DMS 273 (cell line): ENCODE measurements around the gene TBC1D22A.
"Not testable (repeated sequence)": the region's sequence is repeated elsewhere in the genome, so short reads cannot be mapped to it uniquely, and the experiment has no call there.

Source experiments
- DNase-seq: peaks from one replicate; lab custom pipeline; 2025; ENCODE audit not compliant: unreplicated experiment; lab: John Stamatoyannopoulos, UW

Gene TBC1D22A

DNA sequence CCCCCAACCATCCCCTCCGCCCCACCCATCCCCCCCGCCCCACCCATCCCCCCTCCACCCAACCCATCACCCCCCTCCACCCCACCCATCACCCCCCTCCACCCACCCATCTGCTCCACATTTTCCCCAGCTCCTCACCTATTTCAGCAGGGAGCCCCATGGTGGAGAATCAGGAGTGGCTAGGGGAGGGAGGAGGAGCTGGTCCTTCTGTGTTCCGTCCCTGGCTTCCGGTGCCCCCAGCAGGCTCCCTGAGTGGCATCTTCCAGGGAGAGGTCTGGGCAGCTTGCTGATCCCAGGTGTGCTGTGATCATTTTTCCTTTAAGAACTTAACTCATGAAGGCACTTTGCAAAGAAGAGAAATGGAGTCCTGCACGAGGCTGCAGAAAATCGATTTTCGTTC, 365.8 kb downstream of the TBC1D22A start:
- no peak for DNase-seq

DNA sequence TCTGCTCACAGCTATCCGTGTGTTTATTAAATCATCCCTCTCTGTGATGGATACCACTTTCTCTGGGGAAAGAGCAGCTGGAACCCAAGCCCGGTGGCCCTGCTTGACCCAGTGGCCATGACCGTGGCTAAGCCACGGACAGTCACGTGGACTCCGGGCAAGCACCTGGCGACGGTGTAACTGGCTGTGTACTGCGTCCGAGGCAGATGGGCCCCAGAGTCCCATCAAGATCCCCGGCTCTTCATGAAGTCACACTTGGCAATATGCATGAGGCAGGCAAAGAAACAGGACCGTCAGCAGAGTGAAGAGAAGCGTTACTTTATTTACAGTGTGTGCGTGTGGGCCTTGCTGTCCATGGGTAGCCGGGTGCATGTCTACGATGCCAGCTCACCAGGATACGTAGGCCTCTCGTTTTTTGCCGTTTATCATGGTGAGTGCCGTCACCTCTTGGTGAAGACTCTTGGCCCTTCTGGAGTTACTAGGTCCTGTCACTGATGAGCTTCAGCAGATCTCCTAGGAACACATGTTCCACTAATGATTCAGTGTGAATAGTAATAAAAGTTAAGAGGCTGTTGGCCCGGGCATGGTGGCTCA, 366.3 kb downstream of the TBC1D22A start:
- DNase-seq, result no peak

DNA sequence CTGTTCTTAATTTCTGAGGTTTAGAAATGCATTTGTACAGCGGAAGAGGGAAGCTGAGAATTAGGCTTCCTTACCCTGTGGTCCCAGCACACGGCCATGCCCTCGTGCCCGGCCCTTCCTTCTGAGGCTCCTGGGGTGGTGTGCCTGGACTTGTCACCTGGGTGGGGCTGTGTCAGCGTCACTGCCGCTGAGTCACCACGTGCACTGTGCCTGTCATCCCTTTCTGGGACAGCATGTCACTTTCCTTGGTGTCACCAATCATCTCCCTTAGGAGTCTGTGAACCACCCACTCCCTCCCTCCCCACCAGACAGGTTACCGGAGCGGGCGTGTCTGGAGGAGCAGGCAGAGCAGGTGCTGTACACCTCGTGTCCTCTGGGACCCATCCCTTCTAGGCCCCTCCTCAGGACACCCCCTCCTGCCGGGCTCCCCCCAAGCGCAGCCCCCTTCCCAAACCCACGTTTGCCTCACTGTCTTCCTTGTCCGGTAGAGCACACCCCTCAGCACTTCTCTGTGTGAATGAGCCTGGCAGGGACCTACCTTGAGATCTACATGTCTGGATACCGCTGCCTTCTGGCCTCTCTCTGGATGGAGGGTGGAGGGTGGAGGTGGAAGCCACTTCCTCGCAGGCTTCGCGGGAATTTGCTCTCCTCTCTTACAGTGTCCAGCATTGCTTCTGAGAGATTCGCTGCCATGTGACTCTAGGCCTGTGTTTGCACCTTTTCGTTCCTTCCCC, 367.6 kb downstream of the TBC1D22A start:
- no peak for DNase-seq

DNA sequence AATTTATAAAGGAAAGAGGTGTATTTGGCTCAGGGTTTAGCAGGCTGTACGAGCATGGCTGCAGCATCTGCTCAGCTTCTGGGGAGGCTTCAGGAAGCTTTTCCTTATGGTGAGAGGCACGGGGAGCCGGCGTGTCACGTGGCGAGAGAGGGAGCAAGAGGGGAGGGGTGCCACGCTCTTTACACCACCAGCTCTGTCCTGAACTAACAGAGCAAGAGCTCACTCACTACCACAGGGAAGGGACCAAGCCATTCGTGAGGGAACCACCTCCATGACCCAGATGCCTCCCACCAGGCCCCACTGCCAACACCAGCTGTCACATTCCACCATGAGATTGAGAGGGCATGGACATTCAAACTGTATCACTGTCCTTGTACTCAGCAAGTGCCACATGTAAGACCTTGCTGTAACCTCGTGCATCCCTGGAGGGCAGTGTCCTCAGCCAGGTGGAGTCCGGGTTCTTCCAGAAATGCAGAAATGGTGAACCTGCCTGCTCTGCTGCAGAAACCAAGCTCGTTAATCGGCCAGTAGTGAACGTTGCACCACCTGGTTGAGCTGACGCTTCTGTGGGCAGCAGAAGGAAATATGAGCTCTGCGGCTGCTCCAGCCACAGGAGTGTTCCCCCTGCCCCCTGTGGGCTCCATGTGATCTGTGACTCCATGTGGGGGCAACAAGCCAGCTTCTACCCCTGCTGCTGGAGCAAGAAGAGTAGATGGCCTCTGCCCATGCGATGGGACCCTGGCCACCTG, 368.6 kb downstream of the TBC1D22A start:
- peak; percentile 26 for DNase-seq

DNA sequence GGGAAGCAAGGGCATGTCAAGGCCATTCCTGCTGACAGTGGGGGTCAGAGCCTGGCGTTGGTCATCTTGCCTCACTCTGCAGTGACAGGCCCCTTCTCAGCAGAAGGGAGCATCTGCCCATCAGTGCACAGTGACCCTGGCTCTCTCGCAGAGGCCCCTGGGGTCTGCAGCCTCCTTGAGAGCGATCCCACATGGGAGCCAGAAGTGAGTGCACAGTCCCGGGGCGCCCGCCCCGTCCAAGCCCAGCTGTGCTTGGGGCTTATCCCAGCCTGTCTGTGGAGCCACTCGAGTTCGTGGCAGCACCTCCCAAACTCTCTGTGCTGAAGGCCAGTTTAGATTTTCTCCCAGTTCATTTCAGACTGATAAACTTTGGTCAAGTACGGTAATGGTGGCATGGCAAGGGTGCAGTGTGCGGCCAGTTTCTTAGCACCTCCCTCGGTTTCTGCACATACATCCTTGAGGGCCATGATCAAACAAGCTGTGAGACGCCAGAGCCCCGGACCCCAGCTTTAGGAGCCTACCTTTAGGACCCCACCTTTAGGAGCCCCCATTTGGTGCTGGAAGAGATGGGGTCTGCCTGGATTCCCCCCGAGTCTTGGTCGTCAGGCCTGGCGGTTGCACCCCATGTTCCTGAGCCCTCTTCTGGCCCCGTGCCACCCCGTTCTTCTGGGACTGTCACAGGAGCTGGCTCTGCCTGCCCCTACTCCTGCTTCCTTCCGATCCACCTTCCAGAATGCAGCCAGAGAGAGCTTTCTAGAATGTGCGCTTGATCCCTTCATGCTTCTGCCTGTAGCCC, 369.4 kb downstream of the TBC1D22A start:
- no peak for DNase-seq

DNA sequence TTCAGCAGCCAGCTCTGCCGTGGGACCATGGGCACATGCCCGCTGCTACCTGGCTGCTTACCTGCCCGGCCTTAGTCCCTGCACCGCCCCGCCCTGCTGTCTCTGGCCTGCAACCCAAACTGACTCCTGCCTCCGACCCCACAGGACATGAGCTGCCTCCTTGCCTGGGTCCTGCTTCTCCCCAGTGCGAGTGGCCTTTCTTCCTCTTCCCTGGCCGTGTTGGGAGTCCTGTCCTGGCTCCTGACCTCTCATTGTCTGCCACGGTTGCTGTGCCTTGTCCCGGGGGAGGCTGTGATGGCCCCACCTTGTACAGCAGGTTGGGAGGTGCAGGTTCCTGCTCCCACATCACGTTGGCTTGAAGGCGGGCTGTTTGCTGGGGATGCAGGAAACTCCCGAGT, 370.0 kb downstream of the TBC1D22A start:
- DNase-seq, result no peak

DNA sequence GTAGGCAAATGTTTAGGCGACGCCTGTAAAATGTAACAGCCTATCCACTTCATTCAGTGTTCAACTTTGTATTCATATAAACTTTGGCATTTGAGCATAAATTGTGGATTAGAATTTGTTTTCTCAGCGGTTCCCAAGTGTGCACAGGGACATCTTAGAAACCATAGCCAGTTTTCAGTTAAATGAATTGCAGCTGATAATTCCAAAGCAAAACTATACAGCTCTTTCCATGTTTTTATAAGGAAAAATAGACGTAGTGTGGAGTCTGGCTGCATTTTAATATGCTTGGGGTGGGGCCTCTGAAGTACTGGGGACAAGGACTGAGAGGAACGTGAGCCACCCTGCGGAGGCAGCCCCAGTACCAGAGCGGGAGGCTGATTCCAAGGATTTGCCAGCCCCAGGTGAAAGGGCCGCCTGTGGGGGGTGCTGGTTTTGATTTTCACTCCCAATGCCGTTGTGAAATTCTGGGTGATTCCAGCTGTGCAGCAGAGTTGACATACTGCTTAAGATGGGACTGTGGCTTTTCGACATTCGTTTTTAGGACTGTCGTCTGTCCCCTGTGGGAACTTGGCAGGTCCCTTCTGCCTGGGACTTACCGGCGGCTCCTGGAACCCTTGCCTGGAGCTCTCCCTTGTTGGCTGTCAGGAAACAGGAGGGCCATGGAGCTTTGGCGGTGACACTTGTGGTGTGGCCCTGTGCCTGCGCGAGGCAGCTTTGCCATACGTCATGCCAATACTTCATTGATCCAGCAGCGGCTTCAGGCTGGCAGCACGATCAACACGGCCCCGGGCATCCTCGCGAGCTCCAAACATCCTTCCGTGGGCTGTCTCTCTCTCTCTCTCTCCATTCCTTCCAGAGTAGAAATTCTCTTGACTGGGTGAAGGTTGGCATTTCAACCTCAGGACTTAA, 370.9 kb downstream of the TBC1D22A start:
- no peak for DNase-seq

DNA sequence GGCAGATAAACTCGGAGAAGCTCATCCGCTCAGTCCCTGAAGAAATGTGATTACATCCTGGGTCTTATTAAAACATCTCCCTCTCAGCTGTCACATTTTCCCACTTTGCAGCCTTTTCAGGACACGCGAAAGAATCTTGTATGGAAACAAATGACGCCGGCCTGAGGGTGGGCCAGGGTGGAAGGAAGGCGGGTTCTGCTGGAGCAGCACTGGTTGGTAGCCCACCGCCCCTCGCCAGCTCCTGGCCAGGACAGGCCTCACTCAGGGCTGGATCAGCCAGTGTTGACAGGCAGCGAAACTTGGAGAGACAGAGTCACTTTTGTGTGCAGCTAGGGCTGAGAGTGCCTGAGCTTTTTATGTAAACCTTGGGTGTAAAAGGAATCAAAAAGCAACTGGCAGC, 371.8 kb downstream of the TBC1D22A start:
- DNase-seq, result no peak

DNA sequence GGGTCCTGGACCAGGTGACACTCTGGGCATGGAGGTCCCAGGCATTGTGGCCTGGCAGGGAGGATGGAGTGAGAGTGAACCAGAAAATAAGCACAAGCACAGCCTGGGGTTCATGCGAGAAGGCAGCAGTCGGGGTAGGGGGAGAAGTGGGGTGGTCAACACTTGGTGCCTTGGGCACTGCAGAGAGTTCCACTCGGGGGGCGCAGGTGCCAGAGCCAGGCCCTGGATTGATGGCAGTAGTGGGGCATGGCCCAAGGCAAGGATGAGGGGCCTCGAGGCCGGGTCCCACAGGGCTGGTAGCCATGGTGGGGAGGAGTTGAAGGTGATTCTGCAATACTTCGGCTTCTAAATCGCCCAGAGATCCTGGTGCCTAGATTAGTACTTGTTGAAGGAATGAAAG, 372.9 kb downstream of the TBC1D22A start:
- no peak for DNase-seq

DNA sequence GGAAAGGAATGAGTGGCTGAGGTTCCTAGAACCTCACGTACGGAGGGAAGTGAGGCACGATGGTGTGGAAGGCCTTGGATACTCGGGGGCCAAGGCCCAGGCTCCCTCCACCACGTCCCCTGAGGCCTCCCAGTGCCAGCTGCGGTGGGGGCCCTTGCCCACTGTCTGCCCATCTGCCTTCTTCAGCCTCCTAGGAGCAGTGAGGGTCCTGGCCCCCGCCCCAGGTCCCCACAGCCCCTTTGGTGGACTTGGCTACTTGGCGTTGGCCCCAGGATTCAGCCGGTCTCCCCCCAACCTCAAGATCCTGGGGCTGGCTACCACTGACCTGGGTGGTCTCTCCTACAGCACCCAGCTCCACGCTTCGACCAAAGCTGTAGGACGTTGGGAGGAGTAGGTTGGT, 373.6 kb downstream of the TBC1D22A start:
- DNase-seq, result no peak

DNA sequence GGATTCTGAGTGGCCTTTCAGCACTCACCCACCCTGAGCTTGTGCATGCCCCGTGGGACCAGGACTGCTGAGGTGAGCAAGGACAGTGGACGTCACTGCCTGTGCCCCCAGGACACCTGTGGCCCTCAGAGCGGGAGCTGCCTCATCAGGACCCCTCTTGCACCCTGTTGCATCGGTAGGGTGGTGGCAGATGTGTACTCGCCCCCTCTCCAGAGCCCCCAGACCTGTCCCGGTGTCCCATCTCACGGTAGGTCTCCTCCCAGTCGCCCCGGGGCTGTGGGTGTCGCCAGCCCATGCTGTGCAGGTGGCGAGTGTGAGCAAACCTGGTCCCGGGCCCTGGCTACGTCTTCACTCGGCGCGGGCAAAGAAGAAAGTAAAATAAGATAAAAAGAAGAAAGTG, 374.2 kb downstream of the TBC1D22A start:
- DNase-seq, result no peak

DNA sequence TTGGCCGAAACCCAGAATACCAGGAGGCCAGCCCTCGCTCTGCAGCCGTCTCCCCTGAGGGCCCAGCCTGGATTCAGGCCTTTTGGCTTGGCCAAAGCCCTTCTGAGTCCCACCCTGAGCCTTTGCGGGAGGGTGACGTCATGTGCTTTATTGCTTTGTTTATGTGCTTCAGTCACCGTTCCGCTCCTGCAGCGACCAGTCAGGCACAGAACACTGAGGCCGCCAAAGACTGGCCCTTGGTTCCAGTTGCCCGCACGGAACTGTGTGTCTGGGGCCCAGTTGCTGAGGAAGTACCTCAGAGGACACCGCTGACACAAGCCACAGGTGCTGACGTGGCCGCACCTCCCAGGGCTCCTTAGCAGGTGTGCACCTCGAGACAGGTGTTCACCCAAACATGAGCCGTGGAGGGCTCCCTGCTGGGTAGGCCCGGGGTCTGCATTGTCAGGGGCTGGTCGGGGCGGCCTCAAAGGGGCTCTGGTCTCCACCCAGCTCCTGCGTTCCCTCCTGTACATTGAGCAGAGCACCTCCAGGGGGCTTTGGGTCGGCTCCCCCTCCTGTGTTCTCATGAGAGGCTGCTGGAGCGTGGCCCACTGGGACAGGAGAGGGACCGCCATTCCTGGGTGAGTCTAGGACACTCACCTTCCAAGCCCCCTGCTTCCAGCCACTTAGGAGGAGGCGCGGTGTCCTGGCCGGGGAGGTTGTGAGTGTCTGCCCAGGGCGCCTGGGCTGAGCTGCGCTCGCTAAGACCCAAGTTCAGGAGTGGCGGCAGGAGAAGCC, 376.8 kb downstream of the TBC1D22A start:
- DNase-seq, result no peak

DNA sequence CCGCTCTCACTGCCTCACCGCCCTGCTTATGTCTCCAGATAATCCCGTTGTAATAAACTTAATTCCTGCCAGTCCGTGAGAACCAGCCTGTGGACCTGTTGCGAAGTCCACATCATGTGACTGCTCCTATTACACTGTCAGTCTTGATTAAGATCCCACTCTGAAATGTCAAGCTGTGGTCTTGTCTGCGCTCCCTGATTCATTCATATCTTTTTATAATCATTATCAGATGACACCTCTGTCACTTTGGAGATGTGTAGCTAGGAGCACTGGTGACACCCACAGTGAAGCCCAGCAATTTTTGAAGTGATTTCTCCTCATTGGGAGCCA, 377.3 kb downstream of the TBC1D22A start:
- no peak for DNase-seq

DNA sequence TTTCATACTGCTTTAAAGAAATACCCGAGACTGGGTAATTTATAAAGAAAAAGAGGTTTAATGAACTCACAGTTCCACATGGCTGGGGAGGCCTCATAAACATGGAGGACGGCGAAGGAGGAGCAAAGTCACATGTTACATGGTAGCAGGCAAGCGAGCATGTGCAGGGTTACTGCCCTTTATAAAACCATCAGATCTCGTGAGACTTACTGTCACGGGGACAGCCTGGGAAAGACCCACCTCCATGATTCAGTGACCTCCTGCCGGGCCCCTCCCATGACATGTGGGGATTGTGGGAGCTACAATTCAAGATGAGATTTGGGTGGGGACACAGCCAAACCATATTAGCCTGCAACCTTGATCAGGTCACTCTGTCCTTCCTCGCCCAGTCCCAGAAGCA, 378.5 kb downstream of the TBC1D22A start:
- not testable (repeated sequence) for DNase-seq

DNA sequence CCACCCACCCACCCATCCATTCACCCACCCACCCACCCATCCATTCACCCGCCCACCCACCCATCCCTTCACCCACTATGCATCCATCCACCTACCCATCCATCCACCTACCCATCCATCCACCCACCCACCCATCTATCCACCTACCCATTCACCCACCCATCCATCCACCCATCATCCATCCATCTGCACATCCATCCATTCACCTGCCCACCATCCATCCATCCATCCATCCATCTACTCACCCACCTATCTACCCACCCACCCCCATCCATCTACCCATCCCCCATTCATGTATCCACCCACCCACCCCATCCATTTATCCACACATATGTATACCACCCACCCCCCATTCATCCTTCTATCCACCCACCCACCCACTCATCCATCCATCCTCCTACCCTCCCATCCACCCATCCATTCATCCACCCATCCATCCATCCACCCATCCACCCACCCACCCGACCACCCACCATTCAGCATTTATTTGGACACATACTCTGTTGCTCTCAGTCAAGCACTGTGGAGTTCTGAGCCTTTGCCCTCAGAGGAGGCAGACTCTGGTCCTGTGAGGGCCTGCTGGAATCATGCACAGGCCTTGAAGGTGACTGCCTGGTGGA, 380.1 kb downstream of the TBC1D22A start:
- DNase-seq, result no peak

DNA sequence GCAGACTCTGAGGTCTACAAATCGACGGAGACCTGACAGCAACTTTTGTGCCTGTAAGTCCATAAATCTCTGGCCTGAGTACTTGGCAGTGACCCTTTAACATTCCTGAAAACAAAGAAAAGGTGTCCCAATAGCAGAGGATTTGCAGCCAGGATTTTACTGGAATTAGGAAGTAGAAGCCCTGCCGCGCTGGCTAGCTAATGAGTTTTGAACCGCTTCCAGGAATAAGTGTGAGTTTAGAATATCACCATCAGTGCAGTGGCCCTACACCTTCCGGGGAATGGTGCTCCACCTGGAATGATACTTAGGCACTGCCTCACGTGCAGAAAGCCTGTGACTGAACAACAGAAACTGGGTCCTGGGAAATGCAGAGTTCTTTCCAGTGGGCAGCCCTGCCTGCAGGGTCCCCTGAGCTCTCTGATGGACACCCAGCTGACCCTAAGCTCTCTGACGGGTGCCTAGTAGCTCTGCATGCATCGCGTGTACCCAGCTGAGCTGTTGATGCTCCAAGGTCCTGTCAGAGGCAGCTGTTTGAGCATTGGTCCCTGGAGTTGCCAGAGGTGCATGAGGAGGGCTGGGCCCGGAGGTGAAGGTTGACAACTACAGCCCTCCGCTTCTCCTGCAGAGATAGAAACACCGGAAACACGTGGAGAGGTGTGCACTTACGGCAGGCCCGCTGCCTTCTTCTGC, 380.9 kb downstream of the TBC1D22A start:
- DNase-seq, result no peak

DNA sequence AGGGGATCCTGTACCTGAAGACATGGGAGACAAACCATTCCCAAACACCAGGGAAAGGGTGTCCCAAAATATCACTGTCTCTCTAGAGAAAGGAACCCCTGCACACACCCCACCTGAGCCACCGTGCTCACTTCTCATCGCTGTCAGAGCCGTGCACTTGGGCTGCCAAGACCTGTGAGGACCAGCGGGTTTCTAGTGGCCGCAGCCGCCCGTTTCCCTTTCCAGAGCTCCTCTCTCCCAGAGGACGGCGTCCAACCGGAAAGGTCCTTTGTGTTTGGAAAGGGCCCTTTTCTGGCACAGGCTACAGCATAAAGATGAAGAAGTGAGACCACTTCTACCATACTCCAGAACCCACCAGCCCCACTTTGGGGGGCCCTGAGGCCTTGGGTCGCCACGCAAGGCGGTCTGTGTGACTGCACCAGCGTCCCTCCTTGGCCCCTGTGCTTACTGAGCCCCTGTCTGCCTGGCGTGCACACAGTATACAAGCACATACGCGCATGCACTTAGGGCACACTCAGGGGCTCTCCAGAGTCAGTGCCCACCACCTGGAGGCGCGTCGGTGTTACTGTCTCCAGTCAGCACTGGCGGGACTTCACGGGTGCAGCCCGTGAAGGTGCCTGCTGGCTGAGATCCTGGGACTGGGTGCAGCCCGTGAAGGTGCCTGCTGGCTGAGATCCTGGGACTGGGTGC, 381.8 kb downstream of the TBC1D22A start:
- DNase-seq, result no peak

DNA sequence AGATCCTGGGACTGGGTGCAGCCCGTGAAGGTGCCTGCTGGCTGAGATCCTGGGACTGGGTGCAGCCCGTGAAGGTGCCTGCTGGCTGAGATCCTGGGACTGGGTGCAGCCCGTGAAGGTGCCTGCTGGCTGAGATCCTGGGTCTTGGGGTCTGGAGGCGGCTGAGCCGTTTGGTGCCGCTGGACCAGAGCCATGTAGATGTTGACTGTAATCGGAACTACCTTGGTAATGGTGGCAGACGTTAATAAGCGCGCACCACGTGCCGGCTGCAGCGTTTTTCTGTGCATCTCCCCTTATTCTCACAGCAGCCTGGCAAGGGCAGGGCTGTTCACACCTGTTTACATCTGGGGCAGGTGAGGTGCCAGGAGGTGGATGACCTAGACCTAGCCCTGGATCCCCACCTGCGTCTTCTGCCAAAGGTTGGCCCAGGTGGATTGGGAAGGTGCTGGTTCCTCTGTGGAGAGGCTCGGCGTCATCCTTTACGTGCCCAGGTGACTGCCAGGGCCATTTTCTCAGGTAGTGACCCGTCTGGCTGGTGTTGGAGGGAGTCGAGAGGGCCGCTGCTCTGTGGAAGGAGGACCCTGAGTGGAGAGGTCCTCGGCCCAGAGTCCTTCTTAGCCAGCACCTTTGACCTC, 382.5 kb downstream of the TBC1D22A start:
- DNase-seq, result no peak
